HG02623 (cell line): ENCODE data around the gene COL8A2.
"Not testable (repeated sequence)": the region's sequence is repeated elsewhere in the genome, so short reads cannot be mapped to it uniquely, and the experiment has no call there.

Experiments used
- ATAC-seq: cut with Tn5 transposase; IDR thresholded peaks from one replicate; pipeline ENCODE4 v1.9.1; 2021; ENCODE audit warnings: moderate library complexity; ENCODE audit not compliant: unreplicated experiment

COL8A2 gene

DNA sequence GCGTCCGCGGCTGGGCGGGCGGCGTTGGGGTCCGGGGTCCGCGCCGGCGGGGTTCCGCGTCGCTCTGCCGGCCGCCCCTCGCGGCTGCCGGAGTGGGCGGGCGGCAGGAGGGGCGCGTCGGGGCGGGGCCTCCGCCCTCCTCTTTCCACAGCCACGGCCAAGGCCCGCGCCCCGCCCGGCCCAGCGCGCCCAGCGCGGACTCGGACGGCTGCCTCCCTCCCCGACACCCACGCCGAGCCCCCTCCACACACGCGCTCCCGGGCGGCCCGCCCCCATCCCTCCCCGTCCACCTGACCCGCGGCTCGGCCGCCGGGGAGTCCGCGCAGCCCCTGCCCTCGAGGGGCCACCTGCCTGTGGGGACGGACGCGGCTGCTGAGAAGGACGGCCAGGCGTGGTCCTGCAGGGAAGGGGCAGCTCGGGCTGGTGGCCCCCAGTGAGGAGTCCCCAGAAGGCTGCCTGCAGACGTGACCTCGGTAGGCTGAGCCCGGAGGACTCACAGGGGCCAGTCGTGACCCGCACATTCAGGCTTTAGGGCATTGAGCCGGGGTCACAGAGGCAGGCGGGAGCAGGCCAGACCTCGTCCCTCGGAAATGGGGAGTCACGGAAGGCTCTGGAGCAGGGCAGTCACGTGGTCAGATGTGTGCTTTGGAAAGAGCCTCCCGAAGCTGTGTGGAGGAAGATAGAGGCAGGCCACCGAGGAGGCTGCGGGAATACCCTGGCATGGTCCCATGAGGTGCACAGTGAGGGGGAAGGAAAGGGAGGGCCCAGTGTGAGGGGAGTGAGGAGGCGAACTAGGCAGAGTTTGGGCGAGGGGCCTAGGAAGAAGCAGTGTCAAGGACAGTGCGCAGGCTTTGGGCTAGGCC is at the start of gene COL8A2:
Gene COL8A2 (minus strand): TSS at position 94 of the 863 bp plus-strand sequence. CDS start 24,980 bp downstream, outside the sequence.
- ATAC-seq = no peak

DNA sequence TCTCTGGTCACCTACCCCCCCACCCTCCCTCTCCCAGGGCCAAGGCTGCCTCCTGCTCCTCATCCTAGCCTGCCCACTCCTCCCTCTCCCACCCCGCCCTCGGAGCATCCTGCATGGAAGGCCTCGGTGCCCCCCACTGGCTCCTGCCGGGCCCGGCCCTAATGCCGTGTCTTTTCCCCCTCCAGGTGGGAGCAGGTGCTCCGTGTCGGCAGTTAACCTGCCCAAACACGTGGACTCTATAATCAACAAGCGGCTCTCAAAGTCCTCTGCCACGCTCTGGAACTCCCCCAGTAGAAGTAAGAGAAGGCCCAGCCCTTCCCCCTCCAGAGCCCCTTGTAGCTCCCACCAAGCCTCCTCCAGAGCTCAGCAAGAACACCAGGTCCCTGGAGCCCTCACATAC is 49.7 kb upstream of the COL8A2 start:
- no peak for ATAC-seq

DNA sequence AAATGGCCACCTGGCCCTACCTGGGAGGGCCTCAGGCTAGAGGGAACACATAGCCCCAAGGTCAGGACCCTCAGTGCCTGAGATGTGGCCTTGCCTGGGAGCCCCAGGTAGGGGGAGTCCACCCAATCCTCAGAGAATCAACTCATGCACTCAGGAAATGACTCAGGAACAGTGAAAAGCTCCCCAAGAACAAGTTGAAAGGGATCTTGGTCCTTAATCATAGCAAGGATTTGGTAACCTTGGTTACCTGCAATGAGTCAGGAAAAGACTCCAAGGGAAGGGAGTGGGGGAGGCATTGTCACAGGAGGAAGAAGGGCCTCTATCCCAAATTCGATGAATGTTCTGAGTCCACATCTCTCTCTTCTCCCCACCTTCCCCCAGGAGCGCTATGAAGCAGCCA is 48.0 kb upstream of the COL8A2 start:
- ATAC-seq = no peak

DNA sequence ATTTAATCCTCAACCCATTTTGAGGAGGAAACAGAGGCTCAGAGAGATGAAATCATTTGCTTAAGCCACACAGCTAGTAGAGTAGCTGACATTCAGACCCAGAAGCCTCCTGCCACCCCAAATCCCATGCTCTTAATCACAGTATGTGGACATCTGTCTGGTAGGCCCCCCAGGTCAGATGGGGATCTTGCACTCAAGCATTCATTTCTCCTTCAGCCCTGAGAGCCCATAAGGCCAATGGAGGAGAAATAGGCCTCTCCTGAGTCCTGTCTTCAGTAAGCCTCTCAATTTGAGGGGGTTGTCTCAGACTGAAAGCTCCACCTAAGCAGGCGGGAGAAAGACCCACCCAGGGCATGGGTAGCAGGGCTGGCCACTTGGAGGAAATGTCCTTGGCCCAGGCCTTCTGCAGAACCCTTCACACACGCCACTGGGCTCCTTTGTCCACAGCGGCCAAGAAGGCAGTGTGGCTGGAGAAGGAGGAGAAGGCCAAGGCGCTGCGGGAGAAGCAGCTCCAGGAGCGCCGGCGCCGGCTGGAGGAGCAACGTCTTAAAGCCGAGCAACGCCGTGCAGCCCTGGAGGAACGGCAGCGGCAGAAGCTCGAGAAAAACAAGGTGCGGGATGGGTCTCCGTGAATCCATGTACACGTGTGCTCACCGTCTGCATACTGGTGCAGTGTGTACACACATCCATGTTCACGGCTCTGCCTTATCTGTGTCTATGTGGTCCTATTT is 47.2 kb upstream of the COL8A2 start:
- no peak for ATAC-seq

DNA sequence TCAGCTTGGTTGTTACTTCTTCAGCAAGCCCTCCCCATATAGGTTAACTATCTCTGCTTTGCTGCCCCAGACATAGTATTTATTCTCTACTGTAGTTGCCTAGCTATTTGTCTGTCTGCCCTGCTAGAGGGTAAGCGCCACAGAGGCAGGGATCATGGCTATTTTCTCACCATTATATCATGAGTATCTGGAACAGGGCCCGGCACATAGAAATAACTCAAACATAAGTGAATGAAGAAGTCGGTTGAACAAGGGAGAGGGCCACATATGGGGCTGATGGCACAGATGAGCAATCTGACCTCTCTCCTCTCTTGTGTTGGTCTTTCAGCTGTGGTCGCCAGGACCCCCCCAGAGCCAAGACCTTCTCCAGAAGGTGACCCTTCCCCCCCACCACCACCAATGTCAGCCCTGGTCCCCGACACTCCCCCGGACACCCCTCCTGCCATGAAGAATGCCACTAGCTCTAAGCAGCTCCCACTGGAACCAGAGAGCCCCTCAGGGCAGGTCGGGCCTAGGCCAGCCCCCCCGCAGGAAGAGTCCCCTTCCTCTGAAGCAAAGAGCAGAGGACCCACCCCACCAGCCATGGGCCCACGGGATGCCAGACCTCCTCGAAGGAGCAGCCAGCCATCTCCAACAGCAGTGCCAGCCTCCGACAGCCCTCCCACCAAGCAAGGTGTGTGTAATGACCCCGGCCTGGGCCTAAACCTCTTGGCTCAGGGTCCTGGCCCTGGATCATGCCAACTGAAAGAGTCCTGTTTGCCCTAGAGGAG is 45.8 kb upstream of the COL8A2 start:
- no peak for ATAC-seq

DNA sequence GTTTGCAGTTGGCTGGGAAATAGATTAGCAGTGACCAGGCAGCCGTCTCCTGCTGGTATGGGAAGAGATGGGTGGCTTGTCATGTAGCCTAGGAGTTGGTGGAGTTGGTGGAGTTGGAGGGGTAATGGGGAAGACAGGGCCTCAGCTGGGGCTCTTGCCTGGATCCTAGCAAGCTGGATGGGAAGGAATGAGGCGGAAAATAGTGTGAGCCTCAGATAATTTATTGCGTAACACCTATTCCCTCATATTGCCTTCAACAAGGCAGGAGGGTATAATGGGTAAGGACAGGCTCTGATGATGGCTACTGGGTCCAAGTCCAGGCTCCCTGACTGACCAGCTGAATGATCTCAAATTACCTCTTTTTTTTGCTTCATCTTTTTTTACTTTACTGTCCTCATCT is 43.5 kb upstream of the COL8A2 start:
- ATAC-seq = no peak

DNA sequence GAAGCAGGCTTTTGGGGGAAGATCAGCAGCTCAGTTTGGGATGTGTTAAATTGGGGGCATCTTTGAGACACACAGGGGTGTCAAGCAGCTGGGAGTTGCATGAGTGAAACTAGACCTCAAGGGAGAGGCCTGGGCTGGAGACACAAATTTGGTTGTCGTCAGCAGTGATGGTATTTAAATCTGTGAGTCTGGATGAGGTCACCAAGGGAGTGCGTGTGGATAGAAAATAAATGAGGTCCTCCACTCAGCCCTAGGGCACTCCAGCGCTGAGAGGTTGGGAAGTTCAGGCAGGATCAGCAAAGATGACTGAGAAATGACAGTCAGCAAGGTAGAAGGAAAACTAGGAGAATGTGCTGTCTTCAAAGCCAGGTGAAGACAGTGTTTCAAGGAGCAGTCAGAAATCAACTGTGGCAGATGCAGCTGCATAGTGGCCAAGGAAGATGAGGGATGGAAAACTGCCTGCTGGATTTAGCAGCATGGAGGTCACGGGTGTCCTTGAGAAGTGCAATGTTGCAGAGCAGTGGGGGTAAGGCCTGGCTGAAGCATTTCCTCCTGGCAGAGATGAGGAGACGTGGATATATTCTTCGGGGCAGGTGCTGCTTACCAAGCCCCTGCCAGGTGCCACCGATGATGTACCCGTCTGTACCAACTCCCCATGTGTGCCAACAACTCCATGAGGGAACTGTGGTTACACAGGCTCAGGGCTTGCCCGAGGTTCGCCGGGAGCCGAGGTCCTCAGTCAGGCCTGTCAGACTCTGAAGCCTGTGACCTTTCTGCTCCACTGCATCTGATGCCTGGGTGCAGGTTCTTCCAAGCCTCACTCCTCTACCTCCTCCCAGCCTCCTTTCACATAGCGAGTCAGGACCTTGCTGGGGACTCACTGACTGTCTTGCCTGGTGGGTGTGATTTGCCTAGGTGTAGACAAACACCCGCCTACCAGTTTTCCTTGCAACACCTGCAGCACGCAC is 42.2 kb upstream of the COL8A2 start:
- ATAC-seq = no peak

DNA sequence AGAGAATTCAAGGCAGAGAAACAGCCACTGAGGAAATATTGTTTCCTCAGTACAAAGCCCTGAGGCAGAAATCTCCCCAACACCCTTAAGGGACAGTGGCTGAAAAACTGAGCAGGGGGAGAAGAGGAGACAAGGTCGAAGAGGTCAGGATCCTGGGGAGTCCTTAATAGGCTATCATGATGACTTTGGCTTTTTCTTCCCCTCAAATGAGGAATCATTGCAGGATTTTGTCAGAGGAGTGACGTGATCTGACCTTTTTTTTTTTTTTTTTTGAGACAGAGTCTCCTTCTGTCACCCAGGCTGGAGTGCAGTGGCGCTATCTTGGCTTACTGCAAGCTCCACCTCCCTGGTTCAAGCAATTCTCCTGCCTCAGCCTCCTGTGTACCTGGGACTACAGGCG is 41.1 kb upstream of the COL8A2 start:
- ATAC-seq = no peak

DNA sequence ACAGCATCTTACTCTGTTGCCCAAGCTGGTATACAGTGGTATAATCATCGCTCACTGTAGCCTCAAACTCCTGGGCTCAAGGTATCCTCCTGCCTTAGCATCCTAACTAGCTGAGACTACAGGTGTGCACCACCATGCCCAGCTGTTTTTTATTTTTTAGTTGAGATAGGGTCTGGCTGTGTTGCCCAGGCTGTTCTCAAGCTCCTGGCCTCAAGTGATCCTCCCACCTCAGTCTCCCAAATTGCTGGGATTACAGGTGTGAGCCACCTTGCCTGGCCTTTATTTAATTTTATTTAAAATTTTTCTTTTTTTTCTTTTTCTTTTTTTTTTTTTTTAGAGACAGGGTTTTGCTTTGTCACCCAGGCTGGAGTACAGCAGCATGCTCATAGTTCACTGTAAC is 40.1 kb upstream of the COL8A2 start:
- no peak for ATAC-seq

DNA sequence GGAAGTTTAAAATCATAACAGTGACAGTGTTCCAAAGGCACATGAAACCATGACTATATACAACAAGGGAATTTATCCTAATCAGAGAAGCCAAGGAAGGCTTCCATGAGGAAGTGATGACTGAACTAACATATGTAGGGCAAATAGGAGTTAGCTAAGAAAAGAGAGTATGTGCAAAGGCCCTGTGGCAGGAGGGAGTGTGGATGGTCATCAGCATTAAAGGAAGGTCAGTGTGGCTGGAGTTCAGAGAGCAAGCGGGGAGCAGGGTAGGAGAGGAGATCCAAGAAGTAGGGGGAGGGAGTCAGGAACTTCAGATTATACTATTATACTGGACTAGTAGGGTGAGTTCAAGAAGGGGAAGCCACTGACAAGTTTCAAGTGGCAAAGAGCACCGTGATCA is 39.3 kb upstream of the COL8A2 start:
- ATAC-seq = no peak

DNA sequence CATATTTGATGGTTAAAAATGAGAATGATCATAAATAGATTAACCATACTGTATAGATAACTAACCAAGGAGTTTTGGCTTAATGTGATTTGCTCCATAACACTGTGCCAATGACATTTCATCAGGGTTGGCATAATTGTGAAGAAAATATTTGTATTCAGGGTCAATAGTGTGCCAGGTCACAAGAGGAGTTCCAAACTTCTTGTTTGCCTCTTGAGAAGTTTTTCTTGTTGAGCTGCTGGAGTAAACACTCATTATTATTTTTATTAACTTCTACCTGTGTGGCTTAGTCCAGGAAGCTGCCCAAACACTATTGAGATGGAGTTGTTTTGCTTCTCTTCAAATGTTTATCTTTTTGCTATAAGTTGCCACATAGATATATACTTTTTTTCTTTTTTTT is 38.4 kb upstream of the COL8A2 start:
- ATAC-seq = no peak

DNA sequence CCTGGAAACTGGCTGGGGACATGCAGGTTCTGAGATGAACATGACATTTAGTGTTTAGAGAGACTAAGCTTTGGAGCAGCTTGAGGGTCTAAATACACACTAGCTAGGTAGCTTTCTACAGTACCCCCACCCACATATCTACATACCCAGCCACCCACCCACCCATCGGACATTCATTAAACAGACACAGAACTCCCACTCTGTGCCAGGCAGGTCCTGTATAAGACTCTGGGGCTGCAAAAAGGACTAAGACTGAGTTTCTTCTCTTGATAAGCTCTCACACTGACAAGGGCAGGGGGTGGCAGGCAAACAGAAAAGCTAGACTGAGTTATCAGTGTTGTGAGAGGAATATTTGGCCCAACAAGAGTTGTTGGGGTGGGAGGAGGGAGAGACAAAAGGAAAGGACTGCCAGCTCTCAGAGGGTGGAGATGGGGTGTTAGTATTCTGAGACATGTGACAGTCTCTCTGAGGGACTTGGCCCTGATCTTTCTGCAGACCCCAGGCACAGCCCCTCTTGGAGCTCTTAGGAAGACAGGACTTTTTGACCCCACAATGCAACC is 37.7 kb upstream of the COL8A2 start:
- ATAC-seq = no peak

DNA sequence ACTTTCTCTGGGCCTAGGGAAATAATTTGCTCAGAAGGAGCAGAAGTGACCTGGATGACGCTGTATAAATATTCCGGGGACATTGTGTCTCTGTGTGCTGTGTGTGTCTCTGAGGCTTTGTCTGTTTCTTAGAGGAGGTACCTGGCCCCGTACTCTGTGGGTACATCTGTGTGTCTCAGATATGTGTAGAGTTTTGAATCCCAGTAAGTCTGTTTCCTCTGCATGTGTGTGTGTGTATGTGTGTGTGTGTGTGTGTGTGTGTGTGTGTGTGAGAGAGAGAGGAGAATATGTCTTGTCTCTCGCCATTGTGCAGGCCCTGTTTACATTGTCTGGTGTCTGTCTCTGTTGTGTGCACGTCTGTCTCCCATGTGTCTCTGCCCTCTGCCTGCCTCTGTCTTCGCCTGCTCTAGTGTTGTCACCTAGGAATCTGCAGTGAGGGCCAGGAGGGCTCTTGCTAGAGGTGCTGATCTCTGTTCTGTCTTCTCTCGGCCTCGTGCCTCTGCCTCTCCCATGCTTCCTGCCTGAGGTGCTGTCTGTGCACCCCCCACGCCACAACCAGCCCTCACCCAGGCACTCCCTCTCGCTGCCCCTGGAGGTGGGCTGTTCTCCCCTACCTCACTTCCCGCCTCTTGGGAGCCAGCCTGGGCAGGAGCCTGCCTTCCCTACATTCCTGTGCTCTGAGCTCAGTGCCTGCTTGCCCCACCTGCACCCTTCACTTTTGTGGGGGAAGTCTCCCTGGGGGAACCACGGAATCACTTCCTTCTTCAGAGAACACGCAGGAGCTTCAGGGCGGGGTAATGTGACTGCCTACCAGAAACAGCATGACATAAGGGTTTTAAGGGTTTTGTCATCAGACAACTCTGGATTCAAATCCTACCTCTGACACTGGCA is 36.9 kb upstream of the COL8A2 start:
- no peak for ATAC-seq

DNA sequence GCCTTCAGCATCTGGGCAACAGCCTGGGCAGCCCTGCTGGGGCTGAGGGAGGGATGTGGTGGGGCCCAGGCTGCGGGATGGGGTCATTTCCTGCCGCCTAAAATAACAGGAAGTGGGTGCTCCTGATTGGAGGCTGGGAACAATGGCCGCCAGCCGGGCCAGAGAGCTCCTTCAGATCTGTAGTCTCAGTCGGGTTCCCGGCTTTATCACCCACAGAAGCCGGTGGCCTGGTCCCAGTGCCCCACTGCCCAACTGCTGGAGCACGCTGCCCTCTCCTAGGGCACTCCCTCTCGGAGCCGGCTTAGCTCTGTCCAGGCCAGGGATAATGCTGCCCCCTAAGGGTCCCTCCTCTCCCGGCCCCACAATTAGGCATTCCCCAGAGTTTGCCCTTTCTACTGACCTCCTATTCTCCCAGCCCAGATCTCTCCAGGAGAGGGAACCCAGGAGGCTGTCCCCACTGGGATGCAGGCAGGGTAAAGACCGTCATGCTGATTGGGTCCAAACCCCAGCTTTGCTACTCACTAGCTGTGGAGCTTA is 36.0 kb upstream of the COL8A2 start:
- no peak for ATAC-seq

DNA sequence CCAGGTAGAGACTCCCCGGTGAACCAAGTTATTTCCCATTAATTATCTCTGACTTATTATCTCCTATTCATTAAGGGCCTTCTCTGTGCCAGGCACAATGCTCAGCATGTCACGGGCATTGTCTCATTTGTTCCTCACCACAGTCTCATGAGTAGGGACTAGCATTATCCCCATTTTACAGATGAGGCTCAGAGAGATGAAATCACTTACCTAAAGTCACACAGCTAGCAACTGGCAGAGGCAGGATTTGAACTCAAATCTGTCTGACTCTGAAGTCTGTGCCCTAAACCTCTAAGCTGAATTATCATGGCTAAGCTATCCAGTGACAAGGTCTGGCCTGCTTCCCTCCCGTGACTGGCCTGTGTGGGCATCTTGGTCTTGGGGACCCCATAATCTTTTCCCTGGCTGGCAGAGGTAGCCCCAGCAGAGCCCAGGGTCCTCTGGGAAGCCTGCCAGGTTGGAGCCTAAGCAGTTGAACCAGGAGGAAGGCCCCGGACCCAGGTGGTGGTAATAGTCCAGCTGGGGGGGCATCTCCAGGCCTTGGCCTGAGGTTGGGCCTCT is 35.4 kb upstream of the COL8A2 start:
- ATAC-seq = no peak

DNA sequence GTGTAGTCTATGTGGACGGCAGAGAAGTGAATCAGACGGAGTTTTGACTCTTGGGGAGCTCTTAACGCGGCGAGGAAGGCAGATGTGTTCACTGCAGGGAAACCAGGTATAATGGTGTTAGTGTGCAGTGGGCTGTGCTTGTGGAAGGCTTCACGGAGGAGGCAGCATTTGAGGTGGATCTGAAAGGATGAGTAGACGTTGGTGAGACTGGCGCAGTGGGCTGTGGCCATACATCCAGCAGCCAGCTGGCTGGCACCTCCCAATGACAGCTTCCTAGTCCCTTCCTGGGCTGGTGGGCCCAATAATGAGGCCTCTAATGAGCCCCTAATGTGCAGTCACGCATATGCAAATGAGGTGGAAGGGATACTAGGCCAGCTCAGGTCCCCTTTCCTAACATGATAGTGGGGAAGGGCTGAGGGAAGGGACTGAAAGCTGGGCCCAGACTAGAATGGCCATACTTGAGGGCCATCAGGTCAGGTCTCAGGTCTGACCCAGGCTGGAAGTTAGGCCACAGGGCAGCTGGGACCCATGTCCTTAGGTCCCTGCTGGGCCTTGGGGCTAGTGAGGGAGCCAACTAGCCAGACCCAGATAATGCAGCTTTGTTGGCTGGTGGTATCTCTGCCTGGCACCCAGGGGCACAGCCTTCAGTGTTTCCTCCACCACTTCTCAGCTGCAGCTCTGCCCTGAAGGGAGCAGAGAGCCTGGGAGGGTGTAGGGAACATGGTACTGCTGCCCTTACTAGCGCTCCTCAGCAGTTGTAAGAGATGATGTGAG is 34.8 kb upstream of the COL8A2 start:
- no peak for ATAC-seq

DNA sequence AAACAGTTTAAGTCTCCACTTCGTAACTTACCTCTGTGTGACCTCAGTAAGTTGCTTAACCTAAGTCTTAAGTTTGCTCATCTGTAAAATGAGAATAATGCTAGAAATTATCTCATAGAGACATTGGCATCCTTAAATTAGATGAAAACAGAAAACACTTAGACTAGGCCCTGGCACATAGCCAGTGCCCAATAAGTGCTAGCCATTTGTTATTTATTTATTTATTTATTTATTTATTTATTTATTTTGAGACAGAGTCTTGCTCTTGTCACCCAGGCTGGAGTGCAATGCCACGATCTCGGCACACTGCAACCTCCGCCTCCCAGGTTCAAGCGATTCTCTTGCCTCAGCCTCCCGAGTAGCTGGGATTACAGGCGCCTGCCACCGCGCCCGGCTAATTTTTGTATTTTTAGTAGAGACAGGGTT is 33.8 kb upstream of the COL8A2 start:
- not testable (repeated sequence) for ATAC-seq
